ENCODE results near the gene DCTPP1.

The DCTPP1 gene

GRCh38 chr16:30395992-30396585 lies 33.7 kb downstream of the DCTPP1 start:
- TF ChIP-seq CTCF (conservative IDR thresholded peaks at IDR 0.05; ENCODE audit: control insufficient read depth, insufficient read depth, low read depth, low read length), result no peak
- peak overlapping the region; percentile 69 for H3K4me3 ChIP-seq (ENCODE audit: control insufficient read depth, low read depth, low read length)
- DNase-seq (ENCODE audit: low read depth), result no peak

- TF ChIP-seq CTCF (conservative IDR thresholded peaks at IDR 0.05; ENCODE audit: control insufficient read depth, insufficient read depth, low read depth, low read length), result no peak
- peak within 1 kb of the TSS; percentile 69 for H3K4me3 ChIP-seq (ENCODE audit: control insufficient read depth, low read depth, low read length)
- DNase-seq (ENCODE audit: low read depth), result peak; percentile 73
Observed at GRCh38 chr16:30395155-30395991, 34.5 kb downstream of the DCTPP1 start, which contains the start of gene ZNF48. Gene ZNF48 (plus strand): TSS chr16:30395420. CDS start chr16:30395795, 375 bp downstream.

- no peak for TF ChIP-seq CTCF (conservative IDR thresholded peaks at IDR 0.05; ENCODE audit: control insufficient read depth, insufficient read depth, low read depth, low read length)
- H3K4me3 ChIP-seq (ENCODE audit: control insufficient read depth, low read depth, low read length), result peak overlapping the region; percentile 69
- no peak for DNase-seq (ENCODE audit: low read depth)
Observed at GRCh38 chr16:30394592-30395154, 35.2 kb downstream of the DCTPP1 start.

GRCh38 chr16:30383521-30383920 lies 46.3 kb downstream of the DCTPP1 start:
- no peak for DNase-seq (ENCODE audit: low read depth)
- no peak for TF ChIP-seq CTCF (conservative IDR thresholded peaks at IDR 0.05; ENCODE audit: control insufficient read depth, insufficient read depth, low read depth, low read length)
- H3K4me3 ChIP-seq (ENCODE audit: control insufficient read depth, low read depth, low read length), result no peak overlapping the region

GRCh38 chr16:30382111-30382881 lies 47.5 kb downstream of the DCTPP1 start, which contains the start of gene SEPTIN1:
Gene SEPTIN1 (minus strand): TSS chr16:30382561. CDS start chr16:30382542, 19 bp downstream.
- DNase-seq (ENCODE audit: low read depth), result no peak
- H3K4me3 ChIP-seq (ENCODE audit: control insufficient read depth, low read depth, low read length), result no peak within 1 kb of the TSS
- TF ChIP-seq CTCF (conservative IDR thresholded peaks at IDR 0.05; ENCODE audit: control insufficient read depth, insufficient read depth, low read depth, low read length), result no peak
